Stimulated activated CD8-positive, alpha-beta memory T cell treated with anti-CD3 and anti-CD28 coated beads, Interleukin-4, amount 100 ng/mL, for 48 hours (primary cell): ENCODE measurements around the gene CIZ1.
A peak's percentile ranks its signal among the peaks of the same experiment; 100 is the strongest.

Experiments used
- DNase-seq: peaks from one replicate; pipeline ENCODE4 v3.0.0-alpha.2; 2020

Gene CIZ1

GRCh38 chr9:128161215-128161902, 30.0 kb downstream of the CIZ1 start:
- DNase-seq, result no peak

- peak; percentile 72 for DNase-seq
These were observed 30.8 kb downstream of the CIZ1 start for GRCh38 chr9:128160603-128160987.

GRCh38 chr9:128159784-128160602, 31.4 kb downstream of the CIZ1 start, which contains the start of gene BBLN:
Gene BBLN, plus strand, starts transcription at chr9:128160265. Its CDS starts 143 bp downstream, at chr9:128160408.
- DNase-seq, result peak; percentile 97

DNA sequence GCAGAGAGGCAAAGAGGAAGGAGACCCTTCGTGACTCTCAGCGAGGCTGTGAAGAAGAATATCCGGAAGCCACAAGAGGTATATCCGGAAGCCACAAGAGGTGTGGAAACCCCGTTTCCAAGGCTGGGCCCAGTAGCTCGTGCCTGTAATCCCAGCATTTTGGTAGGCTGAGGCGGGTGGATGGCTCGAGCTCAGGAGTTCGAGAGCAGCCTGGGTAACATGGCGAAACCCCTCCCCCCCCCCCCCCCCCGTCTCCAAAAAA, 31.9 kb downstream of the CIZ1 start:
- peak; percentile 56 for DNase-seq

GRCh38 chr9:128155736-128156500, 35.5 kb downstream of the CIZ1 start:
- no peak for DNase-seq

DNA sequence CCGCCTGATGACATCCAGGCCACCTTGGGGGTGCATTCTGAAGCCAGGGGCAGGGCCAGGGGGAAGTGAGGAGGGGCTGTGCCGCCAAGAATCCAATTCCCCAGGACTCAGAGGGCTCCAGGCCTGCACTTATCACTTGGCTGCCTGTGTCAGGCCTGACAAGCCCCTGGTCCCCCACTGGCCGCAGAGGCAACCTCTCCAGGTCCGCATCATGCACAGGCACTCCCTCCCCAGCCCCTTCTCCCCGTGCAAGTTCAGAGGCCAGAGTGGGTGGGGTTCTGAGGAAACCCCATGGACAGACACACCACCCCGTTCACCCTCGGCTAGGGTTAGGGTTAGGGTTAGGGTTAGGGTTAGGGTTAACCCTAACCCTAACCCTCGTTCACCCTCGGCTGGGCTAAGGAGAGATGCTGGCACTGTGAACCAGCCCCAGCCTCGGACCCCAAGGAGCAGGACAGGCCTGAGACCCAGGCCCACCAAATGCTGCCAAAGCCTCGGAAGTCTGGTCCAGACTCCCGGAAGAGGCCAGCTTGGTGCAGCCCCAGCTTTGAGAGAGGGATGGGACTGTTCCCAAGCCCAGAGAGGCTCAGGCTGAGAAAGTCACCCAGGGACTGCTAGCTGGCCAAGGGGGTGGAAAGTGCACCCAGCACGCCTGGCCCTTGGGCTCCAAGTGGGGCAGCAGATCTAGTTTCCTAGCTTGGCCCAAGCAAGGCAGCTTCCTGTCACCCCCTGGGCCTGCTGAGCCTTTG, 37.3 kb downstream of the CIZ1 start:
- DNase-seq, result no peak

DNA sequence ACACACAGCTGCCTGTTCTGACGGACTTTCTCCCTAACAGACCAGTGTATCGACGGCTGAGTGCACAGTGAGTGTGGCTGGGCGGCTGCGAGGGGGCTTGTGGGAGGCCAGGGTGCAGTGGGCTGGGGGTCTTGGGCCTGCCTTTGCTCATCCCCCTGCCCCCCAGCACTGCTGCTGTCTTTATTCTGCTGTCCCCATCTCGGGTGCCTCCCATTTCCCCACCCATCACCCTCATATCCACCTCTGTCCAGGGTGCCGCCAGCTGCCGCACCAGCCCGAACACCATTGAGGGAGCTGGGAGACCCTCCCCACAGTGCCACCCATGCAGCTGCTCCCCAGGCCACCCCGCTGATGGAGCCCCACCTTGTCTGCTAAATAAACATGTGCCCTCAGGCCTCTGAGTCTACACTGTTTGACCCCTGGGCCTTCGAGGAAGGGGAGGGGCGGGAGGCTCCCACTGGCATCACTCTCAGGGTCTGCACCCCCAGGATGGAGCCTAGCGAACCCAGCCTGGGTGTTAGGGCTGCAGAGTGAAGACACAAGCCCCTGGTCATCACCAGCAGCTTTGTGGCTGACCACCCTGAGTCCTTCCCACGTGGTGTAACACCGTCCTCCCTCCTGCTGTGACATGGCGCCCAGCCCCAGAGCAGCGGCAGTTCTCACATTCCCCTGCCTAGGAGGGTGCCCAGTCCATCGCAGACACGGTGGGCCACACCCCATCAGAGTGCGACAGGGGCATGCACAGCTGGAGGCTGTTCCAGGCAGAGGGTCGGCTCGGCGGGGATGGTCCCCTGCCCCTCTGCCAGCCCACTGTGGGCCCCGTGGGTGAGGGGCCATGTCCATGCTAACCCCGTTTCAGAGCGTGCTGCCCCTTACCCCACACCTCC, 38.1 kb downstream of the CIZ1 start:
- DNase-seq, result no peak

DNA sequence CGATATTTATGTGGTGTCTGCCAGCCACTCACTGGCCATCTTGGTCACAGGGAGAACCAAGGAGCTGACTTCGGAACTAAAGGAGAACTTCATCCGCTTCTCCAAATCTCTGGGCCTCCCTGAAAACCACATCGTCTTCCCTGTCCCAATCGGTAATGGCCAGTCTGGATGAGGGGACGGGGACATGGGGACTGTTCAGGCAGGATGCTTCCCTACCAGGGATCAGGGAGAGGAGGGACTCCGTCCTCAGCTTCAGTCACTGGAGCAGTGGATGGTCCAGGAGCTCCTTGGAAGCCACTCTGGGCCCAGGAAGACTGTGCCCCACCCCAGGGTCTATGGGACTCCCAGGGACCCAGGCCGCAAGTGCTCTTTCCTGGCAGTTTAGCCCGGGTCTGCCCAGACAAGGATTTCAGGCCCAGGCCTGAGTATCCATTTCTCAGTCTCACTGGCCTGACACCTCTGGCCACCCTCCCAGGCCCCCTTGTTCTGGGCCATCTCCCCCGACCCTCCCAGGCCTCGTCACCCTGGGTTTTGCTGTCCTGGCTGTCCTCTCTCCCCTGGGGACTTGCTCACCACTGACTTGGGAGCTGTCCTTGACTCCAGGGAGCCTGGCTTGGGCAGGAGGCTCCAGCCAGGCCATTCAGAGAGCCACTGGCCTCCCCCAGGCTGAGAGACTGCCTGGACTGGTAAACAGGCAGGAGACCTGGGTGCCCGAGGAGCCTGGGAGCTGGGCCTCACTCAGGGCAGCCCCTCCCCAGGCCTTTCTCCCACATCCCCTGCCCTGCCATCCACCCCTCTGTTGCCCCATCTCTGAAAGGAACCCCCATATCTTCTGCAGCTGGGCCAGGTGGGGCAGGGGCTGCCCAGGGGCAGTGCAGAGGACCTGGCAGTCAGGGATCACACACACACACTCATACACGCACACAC, 39.0 kb downstream of the CIZ1 start:
- DNase-seq, result no peak

DNA sequence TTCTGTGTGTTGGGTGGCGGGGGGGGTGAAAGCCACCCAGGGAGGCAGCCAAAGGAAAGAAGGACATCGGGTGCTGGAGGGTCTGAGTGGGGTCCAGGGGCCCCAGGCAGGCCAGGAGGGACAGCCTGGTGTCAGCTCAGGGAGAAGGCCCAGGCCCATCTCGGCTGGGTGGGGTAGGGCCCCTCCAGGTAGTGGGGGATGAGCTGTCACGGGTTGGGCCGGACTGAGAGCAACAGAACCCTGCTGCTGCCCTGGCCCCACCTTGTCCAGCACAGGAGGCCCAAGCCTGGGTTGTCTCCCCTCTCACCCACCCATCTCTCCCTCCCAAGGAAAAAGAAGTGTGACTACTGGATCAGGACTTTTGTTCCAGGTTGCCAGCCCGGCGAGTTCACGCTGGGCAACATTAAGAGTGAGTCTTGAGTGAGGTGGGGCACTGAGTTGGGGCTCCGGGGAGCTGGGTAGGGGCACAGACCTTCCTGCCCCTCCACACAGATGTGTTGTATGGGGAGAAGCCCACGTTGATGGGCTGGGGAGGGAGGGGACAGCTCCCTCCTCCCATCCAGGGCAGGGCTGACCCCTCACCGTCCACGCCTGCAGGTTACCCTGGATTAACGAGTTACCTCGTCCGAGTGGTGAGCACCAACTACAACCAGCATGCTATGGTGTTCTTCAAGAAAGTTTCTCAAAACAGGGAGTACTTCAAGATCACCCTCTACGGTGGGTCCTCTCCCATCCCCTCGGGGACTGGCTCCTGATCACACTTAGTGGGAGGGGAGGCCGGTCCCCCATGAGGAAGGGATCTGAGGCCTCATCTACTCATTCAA, 39.9 kb downstream of the CIZ1 start:
- DNase-seq, result no peak

- peak; percentile 50 for DNase-seq
These were observed 40.6 kb downstream of the CIZ1 start for GRCh38 chr9:128150594-128151308.

- no peak for DNase-seq
These were observed 41.3 kb downstream of the CIZ1 start for GRCh38 chr9:128149951-128150593.

- no peak for DNase-seq
These were observed 42.2 kb downstream of the CIZ1 start, which contains the start of gene LCN2 for GRCh38 chr9:128149001-128149701. Gene LCN2, plus strand, starts transcription at chr9:128149453. Its CDS starts 73 bp downstream, at chr9:128149526.

DNA sequence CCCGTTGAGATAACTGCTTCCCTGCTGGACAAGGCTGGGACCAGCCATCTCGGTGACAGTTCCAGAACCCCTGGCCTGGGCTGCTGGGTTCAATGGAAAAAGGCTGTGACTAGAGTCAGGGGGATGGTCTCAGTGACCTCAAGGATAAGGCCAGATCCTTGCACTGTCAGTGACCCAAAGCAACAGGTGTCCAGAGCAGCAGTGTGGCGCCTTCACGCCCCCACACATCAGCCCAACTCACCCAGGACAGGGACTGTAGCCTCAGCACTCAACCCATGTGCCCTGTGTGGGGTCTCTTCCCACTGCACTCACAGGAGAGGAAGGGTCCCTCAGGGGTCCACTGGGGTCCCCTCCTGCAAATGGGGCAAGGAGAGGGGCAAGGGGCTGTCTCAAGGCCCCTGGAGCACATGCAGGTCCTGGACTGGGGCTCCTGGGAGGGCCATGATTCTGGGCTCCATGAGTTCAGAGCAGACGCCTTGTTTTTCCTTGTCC, 42.8 kb downstream of the CIZ1 start:
- no peak for DNase-seq

- no peak for DNase-seq
These were observed 44.7 kb downstream of the CIZ1 start for GRCh38 chr9:128146591-128147120.

GRCh38 chr9:128145951-128146351, 45.4 kb downstream of the CIZ1 start:
- no peak for DNase-seq

GRCh38 chr9:128145536-128145935, 45.8 kb downstream of the CIZ1 start:
- DNase-seq, result no peak
